NK-92 treated with Interleukin-12 subunit alpha and Interleukin-12 subunit beta, amount 100 ng/mL, for 24 hours (cell line): Measurements from ENCODE around the gene SSNA1.

Source experiments
- DNase-seq: peaks from one replicate; lab custom pipeline; 2025; lab: John Stamatoyannopoulos, UW

The SSNA1 gene, protein sequence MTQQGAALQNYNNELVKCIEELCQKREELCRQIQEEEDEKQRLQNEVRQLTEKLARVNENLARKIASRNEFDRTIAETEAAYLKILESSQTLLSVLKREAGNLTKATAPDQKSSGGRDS

DNA sequence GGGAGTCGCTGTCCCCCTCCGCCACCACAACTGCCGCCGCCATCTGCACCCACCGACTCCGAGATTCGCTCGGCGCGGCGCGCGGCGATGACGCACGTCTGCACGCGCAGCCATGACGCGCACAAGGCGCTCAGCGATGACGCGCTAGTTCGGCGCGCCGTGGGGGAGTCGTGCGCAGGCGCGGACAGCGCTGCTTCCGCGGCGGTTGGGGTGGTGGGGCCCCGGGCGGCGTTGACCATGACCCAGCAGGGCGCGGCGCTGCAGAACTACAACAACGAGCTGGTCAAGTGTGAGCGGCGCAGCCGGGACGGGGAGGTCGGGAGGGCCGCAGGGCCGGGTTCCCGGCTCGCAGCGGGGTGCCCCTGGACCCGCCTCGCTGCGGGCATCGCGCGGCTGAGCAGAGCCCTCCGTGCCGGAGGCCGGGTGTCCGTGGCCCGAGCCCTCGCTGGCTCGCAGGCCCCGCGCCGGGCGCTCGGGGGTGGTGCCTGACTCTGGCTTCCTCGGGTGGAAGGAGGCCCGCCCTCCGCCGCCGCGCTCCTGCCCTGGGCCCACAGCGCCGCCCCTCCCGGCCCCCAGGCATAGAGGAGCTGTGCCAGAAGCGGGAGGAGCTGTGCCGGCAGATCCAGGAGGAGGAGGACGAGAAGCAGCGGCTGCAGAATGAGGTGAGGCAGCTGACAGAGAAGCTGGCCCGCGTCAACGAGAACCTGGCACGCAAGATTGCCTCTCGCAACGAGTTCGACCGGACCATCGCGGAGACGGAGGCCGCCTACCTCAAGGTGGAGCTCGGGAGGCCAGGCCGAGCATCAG lies at the start of gene SSNA1, which contains the start of gene ANAPC2:
TSS of gene SSNA1 (plus strand) at position 187 of the 807 bp plus-strand sequence. CDS start at position 238, 51 bp downstream.
TSS of gene ANAPC2 (minus strand) at position 71 of the 807 bp plus-strand sequence. CDS start at position 43, 28 bp downstream.
- peak; percentile 80 for DNase-seq

DNA sequence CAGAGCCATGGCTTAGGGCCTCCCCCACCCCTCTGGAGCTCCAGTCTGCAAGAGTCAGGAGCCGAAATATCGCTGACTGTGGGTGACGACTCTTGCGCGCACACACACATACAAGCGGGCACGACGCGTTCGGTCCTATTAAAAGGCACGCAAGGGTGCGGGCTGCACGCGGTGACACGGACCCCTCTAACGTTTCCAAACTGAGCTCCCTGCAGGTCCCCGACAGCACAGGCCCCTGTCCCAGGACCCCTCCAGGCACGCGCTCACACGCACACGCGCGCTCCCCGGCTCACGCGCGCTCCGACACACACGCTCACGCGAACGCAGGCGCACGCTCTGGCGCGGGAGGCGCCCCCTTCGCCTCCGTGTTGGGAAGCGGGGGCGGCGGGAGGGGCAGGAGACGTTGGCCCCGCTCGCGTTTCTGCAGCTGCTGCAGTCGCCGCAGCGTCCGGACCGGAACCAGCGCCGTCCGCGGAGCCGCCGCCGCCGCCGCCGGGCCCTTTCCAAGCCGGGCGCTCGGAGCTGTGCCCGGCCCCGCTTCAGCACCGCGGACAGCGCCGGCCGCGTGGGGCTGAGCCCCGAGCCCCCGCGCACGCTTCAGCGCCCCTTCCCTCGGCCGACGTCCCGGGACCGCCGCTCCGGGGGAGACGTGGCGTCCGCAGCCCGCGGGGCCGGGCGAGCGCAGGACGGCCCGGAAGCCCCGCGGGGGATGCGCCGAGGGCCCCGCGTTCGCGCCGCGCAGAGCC lies 49.6 kb upstream of the SSNA1 start, which contains the start of gene GRIN1:
TSS of gene GRIN1 (plus strand) at position 433 of the 746 bp plus-strand sequence. CDS start 333 bp downstream, outside the sequence.
- no peak for DNase-seq

DNA sequence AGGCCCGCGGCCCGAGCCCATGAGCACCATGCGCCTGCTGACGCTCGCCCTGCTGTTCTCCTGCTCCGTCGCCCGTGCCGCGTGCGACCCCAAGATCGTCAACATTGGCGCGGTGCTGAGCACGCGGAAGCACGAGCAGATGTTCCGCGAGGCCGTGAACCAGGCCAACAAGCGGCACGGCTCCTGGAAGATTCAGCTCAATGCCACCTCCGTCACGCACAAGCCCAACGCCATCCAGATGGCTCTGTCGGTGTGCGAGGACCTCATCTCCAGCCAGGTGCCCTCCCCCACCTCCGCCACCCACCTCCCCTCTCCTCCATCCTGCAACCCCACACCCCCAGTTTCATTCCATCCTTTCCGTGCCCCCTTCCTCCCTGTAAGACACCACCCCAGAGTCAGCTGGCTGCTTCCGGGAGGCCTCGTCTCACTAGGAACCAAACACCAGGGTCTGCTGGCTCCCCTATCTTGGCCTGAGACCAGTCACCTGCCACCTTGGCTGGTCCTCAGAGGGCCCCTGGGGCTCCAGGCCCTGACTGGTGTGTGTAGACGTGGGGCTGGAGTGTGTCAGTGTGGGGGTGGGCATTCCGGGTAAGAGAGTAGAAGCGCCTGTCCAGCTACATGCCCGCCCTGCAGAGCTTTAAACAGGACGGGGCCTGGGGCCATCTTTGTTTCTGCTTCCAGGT lies 48.9 kb upstream of the SSNA1 start:
- DNase-seq: no peak

DNA sequence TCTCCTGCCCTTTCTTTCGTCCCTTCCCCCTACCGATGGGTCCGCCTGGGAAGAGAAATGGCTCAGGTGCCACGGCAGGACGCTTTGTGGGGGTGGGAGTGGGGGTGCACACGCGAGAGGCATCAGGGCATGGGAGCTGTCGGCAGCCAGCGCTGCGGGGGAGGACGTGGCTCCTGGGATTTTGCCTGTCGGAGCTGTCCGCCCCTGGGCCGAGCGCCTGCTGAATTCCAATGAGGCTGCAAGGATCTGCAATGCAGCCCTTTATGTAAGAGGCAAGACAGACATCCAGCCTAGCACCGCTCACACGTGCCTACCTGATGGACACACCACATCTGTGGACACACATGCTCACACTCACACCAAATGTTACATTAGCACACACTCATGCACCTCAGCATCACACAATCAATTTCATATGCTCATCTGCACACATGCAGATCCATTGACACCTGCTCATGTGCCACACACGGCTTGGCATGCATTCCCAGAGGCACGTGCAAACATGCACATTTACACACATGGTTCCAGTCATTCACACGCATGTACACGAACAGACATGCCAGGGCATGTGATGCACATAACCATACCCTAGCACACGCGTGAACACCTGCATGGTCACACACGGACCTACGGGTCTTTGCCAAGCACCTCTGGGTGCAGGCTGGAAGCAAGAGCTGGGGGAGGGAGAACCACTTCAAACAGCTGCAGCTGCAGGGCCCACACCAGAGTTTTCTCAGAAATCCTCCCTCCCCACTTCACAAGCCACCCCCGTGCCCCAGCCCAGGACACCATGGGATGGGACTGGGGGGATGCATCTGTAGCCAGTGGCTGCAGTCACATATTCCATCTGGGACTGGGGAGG lies 48.1 kb upstream of the SSNA1 start:
- no peak for DNase-seq

DNA sequence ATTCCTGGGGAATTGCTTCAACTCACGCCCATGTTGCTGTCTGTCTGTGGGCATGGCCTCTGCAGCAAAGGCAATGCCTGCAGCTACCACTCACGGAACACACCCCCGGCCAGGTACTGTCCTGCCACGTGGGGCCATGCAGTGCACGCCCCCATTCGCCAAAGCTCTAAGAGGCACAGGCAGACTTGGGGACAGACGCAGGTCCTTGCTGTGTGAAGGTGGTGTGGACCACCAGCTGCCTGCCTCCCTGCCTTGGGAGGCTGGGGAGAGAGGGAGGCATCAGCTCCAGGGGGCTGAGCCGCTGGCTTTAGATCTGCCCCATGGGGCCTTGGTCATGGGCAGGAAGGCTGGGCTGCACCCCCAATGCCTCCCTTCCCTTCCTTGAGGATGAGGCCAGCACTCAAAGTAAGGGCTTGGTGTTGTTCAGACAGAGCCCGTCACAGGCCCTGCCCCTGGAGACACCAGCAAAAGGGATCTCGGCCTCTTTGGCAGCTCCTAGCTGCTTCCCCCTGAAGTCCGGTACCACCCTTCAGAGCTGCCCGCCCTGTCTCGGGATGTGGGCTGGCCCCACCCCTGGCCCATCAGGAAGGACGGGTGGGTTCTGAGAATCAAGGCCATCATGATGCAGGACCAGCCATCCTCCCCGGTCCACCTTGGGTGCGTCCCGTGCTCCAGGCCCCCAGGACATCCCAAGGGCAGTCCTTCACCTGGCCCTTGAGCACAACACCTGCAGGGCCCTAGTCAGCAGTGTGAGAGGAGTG lies 47.2 kb upstream of the SSNA1 start:
- no peak for DNase-seq

DNA sequence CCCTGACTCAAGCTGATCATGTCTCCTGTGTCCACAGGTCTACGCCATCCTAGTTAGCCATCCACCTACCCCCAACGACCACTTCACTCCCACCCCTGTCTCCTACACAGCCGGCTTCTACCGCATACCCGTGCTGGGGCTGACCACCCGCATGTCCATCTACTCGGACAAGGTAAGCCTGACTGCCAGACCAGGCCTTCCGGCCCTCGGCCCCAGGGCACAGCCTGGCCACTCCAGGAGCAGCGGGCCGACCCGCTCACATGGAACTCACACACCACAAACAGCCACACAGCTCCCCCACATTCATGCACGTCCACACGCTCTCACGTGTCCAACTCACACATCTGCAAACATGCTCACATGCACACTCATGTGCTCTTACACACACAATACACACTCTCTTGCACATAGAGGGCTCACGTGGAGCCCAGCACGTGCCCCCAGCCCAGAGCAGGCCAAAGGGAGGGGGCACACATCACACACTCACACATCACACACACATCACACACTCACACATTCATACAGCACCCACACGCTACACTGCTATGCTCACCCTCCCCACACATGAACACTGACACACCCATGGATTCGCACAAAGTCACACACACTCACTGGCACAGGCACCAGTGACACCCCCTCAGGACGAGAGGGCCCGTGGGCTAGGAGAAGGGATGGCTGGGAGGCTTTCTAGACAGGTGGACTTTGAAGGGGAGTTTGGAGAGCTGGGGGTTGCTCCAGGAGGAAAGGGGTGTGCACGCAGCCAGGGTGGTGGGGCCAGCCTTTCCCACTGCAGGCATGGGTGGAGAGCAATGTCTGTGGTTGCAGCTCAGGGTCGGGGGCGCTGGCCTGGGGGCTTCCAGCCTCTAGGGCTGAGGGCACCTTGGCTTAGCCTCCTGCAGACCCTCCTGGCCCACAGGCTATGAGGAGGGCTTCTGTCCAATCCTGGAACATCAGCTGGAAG lies 46.2 kb upstream of the SSNA1 start:
- no peak for DNase-seq

DNA sequence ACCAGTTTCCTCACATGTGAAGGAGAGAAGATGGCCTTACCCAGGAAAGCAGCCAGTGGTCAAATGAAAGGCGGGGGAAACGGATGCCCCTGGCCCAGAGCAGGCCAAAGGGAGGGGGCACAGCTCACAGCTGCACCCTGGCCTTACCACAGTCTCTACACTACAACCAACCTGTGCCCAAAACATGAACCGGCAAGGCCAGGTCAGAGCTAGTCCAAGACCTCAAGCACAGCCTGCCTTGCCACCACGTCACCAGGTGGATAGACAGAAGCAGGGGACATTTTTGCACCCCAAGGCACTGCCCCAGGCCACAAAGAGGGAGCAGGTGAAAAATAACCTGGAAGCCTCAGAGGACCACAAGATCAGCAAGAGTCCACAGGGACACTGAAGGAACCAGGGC lies 45.0 kb upstream of the SSNA1 start:
- DNase-seq: no peak

DNA sequence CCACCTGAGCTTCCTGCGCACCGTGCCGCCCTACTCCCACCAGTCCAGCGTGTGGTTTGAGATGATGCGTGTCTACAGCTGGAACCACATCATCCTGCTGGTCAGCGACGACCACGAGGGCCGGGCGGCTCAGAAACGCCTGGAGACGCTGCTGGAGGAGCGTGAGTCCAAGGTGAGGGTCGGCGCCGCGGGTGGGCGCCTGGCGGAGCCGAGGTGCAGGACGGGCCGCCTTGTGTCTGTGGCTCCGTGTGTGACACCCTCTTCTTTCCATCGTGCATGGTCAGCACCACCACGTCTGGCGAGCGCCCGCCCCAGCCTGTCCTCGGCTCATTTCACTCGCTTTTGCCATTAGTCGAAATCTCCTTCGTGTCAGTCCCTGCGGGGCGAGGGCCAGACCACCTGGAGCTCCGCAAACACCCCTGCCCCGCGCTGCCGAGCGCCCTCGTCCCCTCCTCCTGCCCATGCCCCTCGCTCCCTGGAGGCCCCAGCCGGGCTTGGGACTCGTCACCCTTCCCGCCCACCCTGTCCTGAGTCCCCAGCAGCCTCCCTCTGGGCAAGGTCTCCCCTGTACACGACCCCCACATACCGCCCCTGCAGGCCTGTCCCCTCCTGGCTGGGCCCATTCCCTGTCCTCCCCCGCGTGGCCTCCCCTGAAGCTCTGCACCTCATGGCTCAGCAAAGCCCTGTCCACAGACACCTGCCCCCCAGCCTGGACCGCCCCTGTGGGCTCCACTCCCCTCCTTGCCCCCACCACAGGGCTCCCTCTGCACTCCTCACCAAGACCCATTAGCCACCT lies 42.5 kb upstream of the SSNA1 start:
- DNase-seq: no peak

DNA sequence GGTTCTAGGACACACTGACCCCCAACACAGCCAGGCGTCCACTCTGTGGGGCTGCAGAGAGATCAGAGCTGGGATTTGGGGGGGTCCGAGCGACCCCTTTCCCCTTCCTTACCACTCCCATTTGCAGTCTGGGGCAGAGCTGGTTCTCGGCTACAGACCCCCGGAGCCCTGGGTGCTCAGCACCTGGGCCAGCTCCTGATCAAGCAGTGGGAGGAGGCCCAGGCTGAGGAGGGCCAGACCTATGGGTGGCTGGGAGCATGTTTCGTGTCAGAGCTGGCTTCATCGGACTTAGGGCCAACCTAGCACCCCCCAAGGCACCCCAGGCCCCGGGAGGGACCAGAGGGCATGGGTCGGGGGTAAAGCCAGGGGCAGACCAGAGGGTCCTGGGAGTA lies 42.0 kb upstream of the SSNA1 start:
- no peak for DNase-seq

DNA sequence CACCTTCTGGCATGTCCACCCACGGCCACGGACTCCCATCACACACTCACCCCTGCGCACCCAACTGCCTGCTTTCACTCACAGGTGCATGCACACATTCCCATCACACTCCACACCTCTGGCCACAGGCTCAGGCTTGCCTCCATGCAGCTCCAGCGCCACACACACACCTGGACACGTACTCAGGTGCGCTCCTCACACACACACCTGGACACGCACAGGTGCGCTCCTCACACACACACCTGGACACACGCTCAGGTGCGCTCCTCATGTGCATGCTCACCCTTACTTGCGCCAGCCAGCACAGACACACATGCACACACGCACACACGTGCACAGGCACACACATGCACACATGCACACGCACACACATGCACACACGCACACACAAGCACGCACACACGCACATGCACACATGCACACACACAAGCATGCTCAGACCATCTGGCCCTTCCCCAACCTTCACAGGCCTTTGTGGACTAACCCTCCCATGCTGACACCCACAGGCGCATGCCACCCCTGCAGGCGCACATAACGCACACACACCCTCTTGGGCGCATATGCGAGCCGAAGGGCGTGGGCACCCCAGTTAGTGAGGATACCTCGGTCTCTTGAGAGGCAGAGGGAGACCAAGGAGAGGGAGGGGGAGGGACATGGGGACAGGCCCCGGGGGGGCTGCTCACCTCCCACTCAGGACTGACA lies 41.2 kb upstream of the SSNA1 start:
- DNase-seq: no peak

DNA sequence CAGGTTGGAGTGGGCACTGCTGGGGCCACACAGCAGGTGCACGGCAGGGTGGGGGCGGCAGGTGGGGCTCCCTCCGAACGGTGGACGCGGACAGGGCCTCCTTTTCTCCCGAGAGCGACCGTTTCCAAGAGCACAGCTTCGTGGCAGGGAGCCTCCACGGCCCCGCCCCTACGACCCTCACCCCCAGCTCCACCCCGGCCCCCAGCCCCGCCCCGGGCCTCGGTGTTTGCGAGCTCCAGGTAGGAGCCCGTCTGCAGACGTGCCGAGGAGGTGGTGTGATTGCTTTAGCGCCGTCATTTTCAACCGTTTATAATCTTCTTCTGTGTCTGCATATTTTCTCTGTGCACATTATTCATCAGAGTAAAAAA lies 40.7 kb upstream of the SSNA1 start:
- DNase-seq: no peak

DNA sequence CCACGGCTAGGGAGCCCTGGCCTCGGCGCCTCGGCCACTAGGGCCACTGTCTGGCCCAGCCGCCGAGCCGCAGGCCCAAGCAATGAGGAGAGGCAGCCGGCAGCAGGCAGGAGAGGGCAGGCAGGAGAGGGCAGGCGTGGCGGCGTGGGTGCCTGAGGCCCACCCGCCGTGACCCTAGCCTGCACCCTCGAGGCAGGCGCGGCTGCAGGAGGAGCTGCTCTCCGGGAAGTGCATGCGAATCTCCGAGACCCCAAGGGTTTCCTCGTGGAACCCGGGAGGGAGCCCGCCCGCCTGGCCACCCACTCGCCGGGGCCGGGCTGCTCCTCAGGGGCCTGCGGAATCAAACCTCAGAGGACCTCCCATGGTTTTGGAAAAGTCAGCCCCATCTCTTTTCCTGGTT lies 40.2 kb upstream of the SSNA1 start:
- DNase-seq: no peak

DNA sequence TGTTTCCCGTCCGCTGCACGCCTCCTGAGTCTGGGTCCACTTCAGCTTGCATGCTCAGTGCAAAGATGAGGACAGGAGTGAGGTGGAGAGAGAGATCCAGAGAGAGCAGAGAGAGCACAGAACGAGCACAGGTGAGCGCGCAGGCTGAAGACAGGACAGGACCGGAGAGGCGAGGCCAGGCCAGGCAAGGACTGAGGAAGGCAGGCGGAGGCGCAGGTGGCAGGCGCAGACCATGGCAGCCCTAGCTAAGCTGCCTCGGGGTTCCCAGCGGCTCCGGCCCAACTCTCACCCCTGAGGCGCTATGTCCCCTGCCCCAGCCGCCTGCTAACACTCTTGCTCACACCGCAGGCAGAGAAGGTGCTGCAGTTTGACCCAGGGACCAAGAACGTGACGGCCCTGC lies 39.8 kb upstream of the SSNA1 start:
- no peak for DNase-seq

DNA sequence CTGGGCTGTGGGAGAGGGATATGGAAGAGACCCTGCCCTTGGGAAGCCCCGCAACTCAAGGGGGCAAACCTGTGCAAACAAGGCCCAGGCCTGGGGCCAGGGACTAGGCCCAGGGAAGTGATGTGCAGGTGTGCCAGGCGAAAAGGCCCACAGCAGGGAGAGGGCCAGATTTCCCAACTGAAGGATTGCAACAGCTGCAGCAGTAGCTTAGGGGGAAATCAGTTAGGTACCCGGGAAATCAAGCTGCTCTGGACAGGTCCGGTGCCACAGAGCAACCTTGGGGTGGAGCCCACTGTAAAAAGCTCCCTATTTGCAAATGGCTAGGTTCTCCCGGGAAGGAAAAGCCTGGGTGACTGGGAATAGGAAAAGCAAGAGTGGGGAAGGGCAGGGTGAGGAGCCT lies 39.1 kb upstream of the SSNA1 start:
- no peak for DNase-seq

DNA sequence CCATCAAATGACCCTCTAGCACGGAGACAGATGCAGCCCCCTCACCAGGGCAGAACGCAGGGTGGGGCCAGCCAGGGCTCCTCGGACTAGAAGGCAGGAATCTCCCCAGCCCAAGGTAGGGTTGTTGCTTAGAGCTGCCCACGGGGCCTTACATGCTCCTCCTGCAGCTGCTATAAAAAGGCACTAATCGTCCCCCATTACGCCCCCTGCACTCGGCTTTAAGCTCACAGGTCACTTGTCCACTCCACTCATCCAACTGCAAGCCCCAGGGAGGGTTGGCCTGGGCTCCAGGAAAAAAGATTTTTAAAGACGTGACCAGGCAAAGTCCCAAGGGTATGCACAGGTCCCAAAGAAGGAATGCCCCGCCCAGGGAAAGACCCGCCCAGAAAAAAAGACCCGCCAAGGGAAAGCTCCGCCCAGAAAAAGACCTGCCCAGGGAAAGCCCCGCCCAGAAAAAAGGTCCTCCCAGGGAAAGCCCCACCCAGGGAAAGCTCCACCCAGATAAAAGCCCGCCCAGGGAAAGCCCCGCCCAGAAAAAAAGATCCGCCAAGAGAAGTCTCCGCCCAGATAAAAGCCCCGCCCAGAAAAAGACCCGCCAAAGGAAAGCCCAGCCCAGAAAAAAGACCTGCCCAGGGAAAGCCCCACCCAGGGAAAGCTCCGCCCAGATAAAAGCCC lies 38.4 kb upstream of the SSNA1 start:
- no peak for DNase-seq

DNA sequence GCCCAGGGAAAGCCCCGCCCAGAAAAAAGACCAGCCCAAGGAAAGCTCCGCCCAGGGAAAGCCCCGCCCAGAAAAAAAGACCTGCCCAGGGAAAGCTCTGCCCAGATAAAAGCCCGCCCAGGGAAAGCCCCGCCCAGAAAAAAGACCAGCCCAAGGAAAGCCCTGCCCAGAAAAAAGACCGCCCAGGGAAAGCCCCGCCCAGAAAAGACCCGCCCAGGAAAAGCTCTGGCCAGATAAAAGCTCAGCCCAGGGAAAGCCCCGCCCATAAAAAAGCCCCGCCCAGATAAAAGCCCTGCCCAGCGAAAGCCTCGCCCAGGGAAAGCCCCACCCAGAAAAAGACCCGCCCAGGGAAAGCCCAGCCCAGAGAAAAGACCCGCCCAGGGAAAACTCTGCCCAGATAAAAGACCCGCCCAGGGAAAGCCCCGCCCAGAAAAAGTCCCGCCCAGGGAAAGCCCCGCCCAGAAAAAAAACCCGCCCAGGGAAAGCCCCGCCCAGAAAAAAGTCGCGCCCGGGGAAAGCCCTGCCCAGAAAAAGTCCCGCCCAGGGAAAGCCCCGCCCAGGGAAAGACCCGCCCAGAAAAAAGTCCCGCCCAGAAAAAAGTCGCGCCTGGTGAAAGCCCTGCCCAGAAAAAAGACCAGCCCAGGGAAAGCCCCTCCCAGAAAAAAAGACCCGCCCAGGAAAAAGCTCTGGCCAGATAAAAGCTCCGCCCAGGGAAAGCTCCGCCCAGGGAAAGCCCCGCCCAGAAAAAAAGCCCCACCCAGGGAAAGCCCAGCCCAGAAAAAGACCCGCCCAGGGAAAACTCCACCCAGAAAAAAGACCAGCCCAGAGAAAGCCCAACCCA lies 37.6 kb upstream of the SSNA1 start:
- no peak for DNase-seq
